ENCODE data around the gene SEMA7A.

The SEMA7A gene

DNA sequence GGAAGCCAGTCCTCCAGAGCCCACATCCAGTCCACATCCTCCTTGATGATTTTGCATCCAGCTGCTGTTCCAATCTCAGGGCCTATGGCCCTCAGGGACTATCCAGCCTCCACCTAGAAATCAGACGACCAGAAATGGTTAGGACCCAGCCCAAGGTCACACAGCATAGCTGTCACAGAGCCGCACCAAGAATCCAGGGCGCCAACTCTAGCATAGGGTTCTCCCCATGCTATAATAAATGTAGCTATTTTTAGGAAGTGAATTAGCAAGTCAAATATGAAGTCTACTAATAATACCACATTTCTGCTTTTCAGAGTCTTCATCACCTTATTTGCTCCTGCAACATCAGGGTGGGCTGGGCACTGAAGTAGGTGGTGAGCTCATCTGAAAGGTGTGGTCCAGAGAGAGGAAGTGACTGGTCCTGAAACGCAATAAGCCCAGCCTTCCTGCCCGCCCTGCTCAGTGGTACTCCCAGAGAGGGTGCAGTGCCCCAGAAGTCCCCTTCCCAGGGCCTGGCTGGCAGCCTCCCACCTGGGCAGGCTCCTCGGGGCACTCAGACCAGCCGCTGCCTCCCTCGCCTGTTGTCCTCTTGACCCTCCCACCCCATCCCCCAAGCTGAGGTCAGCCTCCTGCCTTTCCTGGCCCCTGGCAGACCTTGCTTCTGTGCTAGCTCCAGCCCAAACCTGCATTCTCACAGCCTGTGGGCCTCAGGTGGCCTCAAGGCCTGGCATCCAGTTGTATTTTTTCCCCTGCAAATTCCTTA is 48.7 kb downstream of the SEMA7A start:
- DNase-seq, result no peak

DNA sequence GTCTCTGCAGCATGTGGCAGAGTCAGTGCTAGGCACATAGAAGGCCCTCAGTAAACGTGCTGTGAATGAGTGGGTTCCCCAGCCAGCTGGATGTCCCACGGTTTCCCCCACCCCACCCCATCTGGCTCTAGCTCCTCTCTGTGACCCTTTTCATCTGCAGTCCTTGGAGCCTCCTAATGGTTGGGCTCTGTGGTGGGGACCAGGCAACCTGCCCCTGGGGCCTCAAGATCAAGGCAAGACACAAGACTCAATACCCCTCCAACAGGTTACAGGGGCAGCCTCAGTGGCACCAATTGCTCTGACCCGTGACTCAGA is 49.2 kb downstream of the SEMA7A start:
- DNase-seq, result no peak

DNA sequence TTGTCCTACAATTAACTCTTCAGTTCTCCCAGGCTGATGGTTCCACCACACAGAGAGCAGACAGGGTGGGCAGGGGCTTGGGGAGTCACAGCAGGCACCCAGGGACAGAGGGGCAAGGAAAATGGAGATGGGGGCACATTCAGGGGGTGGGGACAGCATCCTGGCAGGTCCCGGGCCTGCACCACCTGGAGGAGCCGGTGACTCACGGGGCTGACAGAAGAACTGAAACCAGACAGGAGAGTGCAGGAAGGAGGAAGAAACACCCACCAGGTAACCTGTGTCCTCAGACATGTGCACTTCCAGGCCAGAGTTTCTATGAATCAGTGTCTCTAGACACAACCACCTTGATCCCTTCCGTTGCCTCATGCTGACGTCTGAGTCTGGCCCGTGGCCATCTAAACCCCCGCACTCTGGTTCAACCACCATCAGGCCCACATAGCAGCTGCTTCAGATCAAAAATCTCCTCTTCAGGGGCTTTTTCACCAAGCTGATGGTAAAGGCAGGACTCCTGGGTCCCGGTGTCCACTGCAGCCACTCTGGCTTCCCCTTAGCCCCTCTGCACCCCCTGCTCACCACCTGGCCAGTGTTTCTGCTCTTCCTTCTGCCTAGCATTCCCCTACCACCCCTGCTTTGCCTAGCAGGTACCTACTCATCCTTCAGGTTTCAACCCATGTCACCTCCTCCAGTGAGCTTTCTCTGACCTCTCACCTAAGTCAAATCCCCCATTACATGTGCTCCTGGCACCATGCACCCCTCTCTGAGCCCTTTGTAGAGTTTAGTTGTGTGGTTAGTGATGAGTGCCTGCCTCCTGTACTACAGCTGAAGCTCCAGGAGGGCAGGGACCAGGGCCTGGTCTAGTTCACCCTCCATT is 49.8 kb downstream of the SEMA7A start:
- no peak for DNase-seq

DNA sequence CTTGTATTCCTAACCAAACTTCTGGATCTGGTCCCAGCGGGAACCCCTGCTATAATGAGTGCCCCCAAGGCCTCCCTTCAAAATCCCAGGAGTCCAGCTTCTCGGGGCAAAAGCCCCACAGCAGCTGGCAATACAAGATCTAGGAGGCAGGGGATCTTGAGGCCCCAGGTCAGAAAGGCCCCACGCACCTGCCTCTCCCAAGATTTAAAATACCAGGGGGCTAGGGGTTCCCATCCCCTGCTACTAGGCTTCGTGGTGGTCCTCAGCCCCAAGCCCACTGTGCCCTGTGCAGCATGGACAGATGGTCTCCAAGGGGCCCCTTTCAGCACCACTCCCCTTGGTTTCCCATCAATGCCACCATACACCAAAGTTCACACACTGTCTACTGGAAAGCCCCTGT is 50.5 kb downstream of the SEMA7A start:
- DNase-seq, result no peak

DNA sequence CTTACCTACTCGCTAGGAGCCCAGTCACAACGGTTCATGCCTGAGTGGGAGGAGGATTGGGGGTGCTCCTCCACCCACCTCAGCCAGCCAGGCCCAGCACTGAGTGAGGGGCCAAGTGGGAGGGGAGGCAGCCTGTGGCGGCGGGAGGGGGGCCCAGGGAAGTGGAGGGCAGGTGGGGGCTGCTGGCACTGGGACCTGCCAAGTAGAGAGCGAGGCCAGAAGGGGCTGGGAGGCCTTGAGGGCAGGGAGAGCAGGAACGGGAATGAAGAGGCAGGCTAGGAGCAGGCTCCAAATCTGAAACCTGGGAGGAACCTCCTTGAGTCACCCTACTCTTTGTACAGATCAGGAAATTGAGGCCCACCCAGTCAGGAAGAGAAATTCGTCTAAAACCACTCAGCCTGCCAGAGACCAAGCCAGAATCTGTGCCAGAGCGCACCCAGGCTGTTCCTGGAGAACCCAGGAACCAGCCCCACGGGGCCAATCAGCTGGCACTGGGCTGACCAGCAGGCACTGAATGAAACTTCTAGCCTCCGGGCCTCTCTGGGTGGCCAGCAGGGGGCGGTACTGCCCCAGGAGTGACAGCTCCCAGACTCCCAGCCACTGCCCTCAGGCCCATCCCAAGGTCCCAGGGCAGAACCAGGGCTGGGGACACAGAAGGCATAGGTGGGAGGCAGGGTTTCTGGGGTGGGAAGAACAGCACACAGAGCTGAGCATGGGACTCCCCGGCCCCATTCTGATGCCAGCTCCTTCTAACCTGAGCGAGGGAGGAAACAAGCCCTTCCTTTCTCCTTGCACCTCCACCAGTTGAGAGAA is 51.5 kb downstream of the SEMA7A start:
- peak; percentile 61 for DNase-seq

DNA sequence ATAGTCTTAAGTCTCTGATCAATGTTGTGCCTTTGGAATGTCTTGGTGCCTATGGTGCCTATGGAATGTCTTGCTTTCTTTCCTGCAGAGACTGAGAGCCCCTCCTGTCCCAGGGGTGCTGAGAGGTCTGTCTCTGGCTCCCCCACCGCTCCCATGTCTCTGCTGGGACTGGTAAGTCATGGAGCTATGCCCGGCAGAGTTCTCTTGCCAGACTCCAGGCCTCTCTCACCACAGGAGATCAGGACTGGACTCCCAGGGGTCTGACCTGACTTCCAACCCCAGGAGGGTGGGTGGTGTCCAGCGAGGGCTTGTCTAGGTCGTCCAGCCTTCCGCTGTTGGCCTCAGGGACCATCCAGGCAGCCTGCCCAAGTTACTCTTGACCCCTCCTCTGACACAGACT is 52.3 kb downstream of the SEMA7A start:
- DNase-seq, result no peak

DNA sequence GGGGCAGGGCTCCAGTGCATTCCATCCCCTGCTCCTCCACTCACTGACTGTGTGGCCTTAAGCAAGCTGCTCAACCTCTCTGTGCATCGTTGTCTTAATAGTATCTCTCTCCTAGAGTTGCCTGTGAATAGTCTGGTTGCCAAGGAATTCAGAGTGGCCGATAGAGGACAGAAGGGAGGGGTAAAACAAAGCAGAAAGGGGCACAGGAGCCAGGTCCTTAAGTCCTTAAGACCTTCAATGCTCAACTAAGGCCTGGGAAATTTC is 52.6 kb downstream of the SEMA7A start:
- no peak for DNase-seq

DNA sequence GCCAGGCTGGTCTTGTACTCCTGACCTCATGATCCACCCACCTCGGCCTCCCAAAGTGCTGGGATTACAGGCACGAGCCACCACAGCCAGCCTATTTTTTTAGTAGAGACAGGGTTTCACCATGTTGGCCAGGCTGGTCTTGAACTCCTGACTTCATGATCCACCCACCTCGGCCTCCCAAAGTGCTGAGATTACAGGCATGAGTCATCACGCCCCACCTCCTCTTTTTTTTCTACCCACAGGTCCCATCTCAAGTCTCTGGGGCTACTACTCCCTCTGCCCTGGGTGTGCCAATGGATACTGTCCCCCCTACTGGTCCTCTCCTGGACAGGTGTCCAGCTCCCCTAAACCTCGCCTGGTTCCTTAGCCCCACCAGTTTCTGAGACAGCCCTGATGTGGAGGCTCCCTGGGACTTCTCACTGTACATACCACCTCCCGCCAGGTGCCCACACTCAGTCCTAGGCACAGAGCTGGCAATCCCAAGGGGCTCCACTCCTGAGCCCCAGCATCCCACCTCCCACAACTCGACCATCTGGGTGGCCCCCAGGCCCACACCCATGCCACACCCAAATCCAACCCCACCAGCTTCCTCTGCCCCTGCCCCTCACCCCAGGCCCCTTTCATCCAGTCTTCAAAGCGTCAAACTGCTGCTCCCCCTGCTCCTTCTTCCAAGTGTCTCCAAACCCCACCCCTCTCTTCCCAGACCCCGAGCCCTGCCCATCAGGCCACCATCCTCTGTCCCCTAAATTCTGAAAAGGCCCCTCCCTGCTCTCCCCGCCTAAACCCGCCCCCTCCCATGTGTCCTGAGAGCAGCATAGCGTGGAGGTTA is 53.2 kb downstream of the SEMA7A start:
- DNase-seq, result no peak

DNA sequence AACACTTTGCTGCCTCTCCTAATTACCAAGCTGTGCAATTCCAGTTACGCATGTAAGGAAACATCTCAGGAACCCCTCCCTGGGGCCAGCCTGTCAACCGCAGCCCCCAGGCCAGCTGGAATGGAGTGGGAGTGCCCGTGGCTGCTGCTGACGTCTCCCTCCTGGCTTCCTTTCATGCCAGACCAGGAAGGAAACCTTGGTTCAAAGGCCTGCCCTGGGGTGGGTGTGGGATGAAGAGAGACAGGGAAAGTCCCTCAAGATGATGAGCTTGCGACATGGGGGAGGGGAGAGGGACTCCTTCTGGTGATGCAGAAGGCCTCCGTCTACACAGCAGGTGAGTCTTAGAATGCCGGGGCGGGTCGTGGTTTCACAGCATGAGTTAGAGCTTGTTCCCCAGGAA is 54.9 kb downstream of the SEMA7A start:
- DNase-seq, result no peak

DNA sequence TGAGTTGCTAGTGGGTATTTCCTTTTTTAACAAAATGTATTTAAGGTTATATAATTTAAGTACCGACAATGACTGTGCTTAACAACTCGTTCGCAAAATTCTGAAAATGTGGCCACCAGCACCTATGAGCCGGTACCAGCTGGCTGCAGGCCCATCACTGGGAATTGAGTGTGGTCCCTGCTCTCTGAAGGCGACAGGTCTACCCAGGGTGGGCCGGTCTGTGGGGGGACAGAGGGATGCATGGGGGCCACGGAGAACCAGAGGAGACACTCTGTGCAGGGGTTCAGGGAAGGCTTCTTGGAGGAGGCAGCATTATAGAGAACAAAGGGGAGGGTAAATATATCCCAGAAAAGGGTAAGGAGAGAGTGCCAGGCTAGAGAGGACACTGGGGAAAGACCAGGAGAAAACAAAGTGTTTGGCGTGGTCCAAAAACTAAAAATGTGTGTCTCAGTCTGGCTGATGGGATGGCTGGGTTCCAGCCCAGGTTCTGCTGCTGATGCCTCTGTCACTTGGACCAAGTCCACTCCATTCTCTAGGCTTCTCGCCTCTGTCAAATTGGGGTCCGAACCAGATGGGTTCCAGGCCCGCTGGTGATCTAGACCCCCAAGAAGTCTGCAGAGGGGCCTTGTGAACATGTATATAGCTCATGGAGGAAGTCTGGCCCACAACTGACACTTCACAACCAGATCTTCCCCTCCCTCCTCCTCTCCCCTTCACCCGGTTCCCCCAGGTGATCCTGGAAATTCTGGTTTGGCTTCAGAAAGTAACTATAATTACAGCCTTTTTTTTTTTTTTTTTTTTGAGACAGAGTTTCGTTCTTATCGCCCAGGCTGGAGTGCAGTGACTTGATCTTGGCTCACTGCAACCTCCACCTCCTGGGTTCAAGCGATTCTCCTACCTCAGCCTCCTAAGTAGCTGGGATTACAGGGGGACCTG is 55.7 kb downstream of the SEMA7A start:
- DNase-seq, result no peak

DNA sequence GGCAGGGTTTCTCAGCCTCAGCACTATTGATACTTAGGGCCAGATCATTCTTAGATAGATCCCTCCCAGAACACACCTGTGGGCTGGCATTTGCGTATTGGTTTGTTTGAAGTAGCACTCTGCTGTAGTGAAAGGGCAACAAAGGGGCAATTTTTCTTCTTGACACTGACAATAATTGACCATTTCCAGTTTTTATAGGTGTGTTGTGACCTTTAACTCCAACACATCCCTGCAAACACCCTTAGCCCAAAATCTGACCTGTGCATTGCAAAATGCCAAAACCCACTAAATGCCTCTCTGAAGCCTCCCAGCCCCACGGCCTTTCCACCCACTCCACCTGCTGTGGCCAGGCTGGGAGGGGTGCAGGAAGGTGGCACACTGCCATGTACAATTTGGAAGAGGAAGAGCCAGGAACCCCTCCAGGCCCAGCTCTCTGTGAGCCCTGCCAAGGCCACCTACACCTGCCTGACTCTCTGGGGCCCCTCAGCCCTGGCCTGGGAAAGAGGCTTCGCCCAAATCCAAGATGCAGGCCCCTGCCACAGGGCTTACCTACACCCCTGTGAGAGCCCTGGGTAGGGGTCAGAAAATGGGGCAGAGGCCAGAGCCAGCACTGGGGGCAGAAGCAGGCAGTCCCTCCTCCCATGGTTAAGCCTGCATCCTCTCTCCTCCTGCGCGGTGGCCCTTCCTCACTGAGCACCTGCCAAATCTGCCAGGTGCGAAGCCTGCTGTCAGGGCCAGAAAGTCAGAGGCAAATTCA is 56.8 kb downstream of the SEMA7A start:
- DNase-seq, result no peak

DNA sequence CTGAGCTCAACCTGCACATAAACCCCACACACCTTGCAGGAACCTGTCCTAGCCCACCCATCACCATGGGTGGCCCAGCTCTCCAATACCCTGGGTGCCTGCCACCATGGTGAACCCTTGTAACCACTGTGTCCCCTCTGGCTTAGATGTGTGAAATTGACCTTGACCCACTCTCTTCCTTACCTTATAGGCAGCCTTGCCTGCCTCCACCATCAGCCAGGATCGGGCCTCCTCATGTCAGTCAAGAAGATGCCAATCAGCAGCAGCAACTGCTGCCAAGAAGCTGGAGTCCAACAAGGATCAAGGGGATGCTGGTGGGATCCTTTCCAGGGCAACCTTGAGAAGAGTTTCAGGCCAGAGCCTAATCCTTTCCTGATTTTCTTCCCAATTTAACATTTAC is 57.5 kb downstream of the SEMA7A start:
- no peak for DNase-seq

DNA sequence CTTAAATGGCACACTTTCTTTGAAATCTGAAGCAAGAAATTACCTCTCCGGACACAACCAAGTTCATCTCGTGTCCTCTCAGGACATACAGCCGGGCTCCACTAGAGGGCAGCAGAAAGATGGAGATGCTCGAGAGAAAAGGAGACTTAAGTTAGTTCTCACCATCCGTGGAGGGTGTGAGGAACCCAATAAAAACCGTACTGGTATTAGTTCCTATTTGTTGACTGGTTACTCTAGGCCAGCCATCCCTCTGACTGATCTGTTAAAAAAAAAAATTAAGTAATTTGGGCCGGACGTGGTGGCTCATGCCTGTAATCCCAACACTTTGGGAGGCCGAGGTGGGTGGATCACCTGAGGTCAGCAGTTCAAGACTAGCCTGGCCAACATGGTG is 58.5 kb downstream of the SEMA7A start:
- peak; percentile 69 for DNase-seq

DNA sequence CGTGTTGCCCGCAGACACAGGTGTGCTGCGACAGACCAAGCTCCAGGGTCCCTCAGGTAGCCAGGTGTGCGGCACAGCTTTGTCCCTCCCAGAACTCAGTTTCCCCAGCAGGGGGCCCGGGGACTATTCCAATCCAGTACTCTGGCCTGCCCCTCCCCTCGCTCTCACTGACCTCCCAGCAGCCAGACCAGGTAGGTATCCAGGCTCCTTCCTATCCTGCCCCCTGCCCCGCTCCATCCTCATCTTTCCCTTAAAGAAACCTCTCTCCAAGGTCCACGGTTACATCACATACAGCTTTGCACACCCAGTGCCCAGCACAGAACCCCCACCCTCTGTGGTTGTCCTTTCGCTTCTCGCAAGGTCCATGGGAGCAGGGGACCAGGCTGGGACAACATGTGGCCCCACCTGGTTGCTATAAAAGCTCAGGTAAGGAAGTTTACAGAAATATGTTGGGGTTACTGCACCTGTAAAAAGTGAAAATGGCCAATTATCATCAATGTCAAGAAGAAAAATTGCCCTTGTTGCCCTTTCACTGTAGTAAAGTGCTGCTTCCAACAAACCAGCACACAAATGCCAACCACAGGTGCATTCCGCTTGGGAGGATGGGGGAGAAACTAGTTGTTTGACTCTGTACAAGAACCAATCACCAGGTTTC is 59.0 kb downstream of the SEMA7A start:
- no peak for DNase-seq

DNA sequence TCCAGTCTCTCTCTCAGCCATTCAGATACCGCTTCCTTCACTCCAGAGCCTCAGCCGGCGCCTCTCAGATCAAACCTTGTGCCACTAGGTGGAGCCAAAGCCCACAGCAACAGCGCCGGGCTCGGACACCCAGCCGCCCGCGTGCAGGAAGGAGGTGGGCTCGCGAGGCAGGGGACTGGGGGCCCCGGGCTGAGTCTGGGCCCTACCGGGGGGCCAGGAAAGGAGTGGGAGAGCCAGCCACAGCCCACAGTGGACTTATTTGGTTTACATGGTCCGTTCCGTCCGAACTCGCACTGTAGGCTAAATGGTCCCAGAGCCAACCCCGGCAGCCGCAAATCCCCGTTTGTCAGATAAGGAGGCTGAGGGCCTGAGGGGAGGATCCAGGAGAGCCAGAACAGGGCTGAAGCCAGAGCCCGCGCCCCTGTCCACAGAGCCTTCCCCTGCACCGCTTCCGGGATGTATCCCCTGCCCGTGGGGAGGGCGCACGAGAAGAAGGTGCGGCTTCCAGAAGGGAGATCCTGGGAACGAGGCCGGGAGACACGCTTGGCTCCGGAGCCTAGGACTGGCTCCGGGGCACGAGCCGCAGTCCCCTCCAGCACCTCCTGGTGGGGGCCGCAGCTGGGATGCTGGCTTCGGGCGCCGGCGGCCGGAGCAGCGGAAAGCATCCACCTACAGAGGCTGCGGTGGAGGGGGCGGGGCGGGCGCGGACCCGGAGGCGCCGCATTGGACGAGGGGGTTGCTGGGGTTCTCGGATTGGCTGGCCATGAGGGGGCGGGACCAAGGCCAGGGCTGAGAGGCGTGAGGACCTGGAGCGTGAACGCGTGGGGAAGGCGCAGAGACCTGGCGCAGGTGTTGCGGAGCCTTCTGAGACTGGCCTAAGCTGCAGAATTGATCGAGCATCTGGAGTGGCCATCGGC is 59.8 kb downstream of the SEMA7A start:
- peak; percentile 86 for DNase-seq

DNA sequence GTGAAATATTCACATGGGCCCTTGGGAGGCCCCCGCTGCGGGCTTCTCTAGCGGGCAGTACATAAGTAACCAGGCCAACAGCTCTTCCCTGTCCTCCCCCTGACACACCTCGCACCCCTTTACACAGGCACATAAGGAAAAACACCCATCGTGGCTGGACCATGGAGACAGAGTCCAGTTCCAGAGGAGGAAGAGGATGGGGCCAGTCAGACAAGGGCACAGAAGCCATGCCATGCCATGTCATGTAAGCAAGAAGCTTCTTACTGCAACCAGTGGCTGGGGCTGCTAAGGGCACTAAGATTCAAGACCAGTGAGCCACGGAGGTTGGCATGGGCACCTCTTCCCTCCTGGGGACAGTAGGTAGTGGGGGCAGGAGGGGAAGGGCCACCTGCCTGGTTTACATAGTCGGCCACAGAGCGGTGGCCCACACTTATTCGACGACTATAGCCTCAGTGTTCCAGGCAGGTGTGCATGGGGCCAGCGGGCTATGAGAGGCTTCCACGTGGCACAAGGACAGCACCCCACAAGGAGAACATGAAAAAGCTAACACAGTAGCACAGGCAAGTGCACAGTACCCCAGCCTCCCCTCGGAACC is 60.6 kb downstream of the SEMA7A start:
- no peak for DNase-seq

DNA sequence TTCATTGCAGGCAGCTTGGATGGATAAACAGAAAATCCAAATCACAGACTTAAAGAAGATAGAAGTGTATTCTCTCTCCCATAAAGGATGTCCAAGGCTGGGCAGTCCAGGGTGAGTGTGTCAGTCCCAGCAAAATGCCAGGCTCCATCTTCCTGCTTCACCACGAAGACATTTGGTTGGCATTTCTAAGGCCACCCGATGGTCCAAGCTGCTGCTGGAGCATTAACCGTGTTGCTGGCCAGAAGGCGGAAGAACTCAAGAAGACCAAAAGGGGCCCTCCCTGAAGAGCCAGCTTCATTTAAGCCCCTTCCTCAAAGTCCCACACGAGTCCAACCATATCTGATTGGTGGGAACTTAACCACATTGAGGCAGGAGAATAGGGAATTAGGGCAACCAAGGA is 63.3 kb downstream of the SEMA7A start:
- DNase-seq, result no peak

DNA sequence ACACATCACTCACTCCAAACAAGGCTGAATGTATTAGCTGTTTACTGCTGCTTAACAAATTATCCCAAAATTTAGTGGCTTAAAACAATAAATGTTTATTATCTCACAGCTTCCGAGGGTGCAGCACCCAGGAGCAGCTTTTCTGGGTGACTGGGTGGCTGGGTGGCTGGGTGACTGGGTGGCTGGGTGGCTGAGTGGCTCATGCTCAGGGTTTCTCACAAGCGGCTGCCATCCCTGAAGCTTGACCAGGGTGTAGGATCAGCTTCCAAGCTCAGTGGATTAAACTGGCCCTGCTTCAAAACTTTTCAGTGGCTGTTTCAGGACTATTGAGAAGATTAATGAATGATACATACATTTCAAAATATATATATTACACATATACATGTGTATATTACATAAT is 64.0 kb downstream of the SEMA7A start:
- no peak for DNase-seq

Data from central memory CD4-positive, alpha-beta T cell (primary cell).